ENCODE results near the gene FAM107B.

- TF ChIP-seq EZH2 (IDR thresholded peaks at IDR 0.05; ENCODE audit: low read depth, low read length, severe bottlenecking): no peak
- no peak for TF ChIP-seq SP1 (IDR thresholded peaks at IDR 0.05; ENCODE audit: low read depth, low read length)
- TF ChIP-seq HDAC6 (IDR thresholded peaks at IDR 0.05; ENCODE audit: low read depth, low read length): no peak
- TF ChIP-seq CTCF (IDR thresholded peaks at IDR 0.05; ENCODE audit: control extremely low read depth in 1 of 3, insufficient read depth in 1 of 3, low read depth in 1 of 3, low read length in 3 of 3): no peak
- TF ChIP-seq RXRA (IDR thresholded peaks at IDR 0.05; ENCODE audit: insufficient read depth, low read depth, low read length): no peak
- TF ChIP-seq RAD21 (IDR thresholded peaks at IDR 0.05 in 1 of 2, conservative IDR thresholded peaks at IDR 0.05 in 1 of 2; ENCODE audit: low read depth in 2 of 2, low read length in 2 of 2): no peak
- no peak for TF ChIP-seq POLR2A (IDR thresholded peaks at IDR 0.05; ENCODE audit: control extremely low read depth in 1 of 2, low read depth in 2 of 2, low read length in 2 of 2)
- no peak for TF ChIP-seq USF2 (IDR thresholded peaks at IDR 0.05; ENCODE audit: low read length)
- TF ChIP-seq JUND (IDR thresholded peaks at IDR 0.05; ENCODE audit: low read length): no peak
- no peak for TF ChIP-seq SRF (IDR thresholded peaks at IDR 0.05; ENCODE audit: low read depth, low read length)
- TF ChIP-seq YY1 (IDR thresholded peaks at IDR 0.05; ENCODE audit: low read depth, low read length): no peak
These were observed 105.1 kb downstream of the FAM107B start for GRCh38 chr10:14669576-14669975.

All from H1 (cell line).